Endodermal cell (in vitro differentiated cells): Measurements from ENCODE around the gene EXO5. TPM values are rescaled to one million over a fixed set of nuclear protein-coding genes. Genes with fewer than 3 reads are reported as not detected.

ENCODE experiments used
- DNase-seq: peaks from one replicate; pipeline ENCODE4 v3.0.0-alpha.2; 2017
- H3K27ac ChIP-seq: 2 replicates; pipeline ENCODE4 v1.5.1; 2013; ENCODE audit warnings: mild to moderate bottlenecking, low read depth, low read length, moderate library complexity
- H3K27me3 ChIP-seq: 2 replicates; pipeline ENCODE4 v1.6.1; 2013; ENCODE audit warnings: mild to moderate bottlenecking, low read length, moderate library complexity; ENCODE audit not compliant: insufficient read depth, control insufficient read depth, poor library complexity, severe bottlenecking
- H3K36me3 ChIP-seq: 2 replicates; pipeline ENCODE4 v1.7.0; 2013; ENCODE audit warnings: mild to moderate bottlenecking, low read length, moderate library complexity; ENCODE audit not compliant: control insufficient read depth, insufficient read depth
- H3K4me1 ChIP-seq: one replicate; pipeline ENCODE4 v1.7.0; 2013; ENCODE audit warnings: low read length; ENCODE audit not compliant: control insufficient read depth, insufficient read depth
- H3K4me3 ChIP-seq: 2 replicates; pipeline ENCODE4 v1.5.1; 2013; ENCODE audit warnings: mild to moderate bottlenecking, low read length, moderate library complexity
- H3K9ac ChIP-seq: 2 replicates; pipeline ENCODE4 v1.6.1; 2013; ENCODE audit warnings: mild to moderate bottlenecking, low read length, moderate library complexity; ENCODE audit not compliant: poor library complexity, severe bottlenecking; ENCODE audit errors: extremely low read depth
- H3K9me3 ChIP-seq: 2 replicates; pipeline ENCODE4 v1.6.1; 2013; ENCODE audit warnings: mild to moderate bottlenecking, low read length, moderate library complexity; ENCODE audit not compliant: control insufficient read depth
- H3K27ac Mint-ChIP-seq: 2 replicates; pipeline ENCODE4 v1.8.0; 2020; ENCODE audit warnings: mixed read lengths
- H3K27me3 Mint-ChIP-seq: 2 replicates; pipeline ENCODE4 v1.8.0; 2021; ENCODE audit warnings: mild to moderate bottlenecking, mixed read lengths; ENCODE audit not compliant: insufficient read depth
- H3K36me3 Mint-ChIP-seq: 2 replicates; pipeline ENCODE4 v1.8.0; 2020; ENCODE audit warnings: low read depth, mixed read lengths
- H3K4me1 Mint-ChIP-seq: 2 replicates; pipeline ENCODE4 v1.8.0; 2020; ENCODE audit warnings: mixed read lengths
- H3K4me3 Mint-ChIP-seq: 2 replicates; pipeline ENCODE4 v1.8.0; 2020; ENCODE audit warnings: mild to moderate bottlenecking, moderate library complexity, mixed read lengths
- H3K9me3 Mint-ChIP-seq: 2 replicates; pipeline ENCODE4 v1.8.0; 2020; ENCODE audit warnings: mild to moderate bottlenecking, mixed read lengths
- CTCF ChIP-seq: fragments of 200-600 bp; sonication (generic); conservative IDR thresholded peaks from 2 replicates; pipeline ENCODE4 v1.5.0; 2021; ENCODE audit warnings: antibody characterized with exemption, mild to moderate bottlenecking
- WGBS, 2 experiments: methylation state at CpG; one replicate each; pipeline versions ENCODE4 v1.1.5 to v1.1.7; 2013; ENCODE audit warnings: missing lambda C conversion rate in 2 of 2, mixed read lengths in 1 of 2; ENCODE audit not compliant: insufficient coverage in 1 of 2, insufficient read length in 1 of 2; 5-methylcytosine and 5-hydroxymethylcytosine counted together
- total RNA-seq, 2 donors: library from RNA; stranded (reverse); fragmentation: NEBNext Ultra II Directional in 1 of 2; extraction: Animal tissue kit (Norgen Biotek cat#: 25700) in 1 of 2; gene quantifications; 2 replicates in 1 of 2; 3 replicates in 1 of 2; pipeline ENCODE4 v1.2.1, GENCODE V29; 2021

EXO5 gene
- total RNA-seq, 2 donors from 2014 or later: 8.6 to 13.3 TPM

DNA sequence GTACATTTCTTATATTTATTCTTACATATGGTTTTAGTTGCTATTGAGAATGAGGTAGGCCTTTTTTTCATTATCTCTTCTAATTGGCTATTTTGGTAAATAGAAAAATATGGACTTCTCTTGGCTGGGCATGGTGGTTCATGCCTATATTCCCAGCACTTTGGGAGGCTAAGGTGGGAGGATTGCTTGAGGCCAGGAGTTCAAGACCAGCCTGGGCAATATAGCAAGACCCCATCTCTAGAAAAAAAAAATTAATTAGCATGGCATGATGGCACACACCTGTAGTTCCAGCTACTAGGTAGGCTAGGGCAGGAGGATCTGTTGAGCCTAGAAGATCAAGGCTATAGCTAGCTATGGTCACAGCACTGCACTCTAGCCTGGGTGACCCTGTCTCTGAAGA, 26.0 kb downstream of the EXO5 start:
- peaks cover 25% of the 10 kb centered on the region for H3K36me3 Mint-ChIP-seq
- peaks cover 3% of the 10 kb centered on the region for H3K27me3 Mint-ChIP-seq
- no peak for DNase-seq
- H3K9me3 Mint-ChIP-seq: peaks cover 6% of the 10 kb centered on the region
- peaks cover 13% of the 10 kb centered on the region for H3K4me1 Mint-ChIP-seq
- H3K27ac Mint-ChIP-seq: no peak overlapping the region
- peaks cover 4% of the 10 kb centered on the region for H3K4me1 ChIP-seq
- no peak overlapping the region for H3K4me3 ChIP-seq
- TF ChIP-seq CTCF: no peak
- no peaks in the 10 kb centered on the region for H3K27me3 ChIP-seq
- H3K9ac ChIP-seq: no peak overlapping the region
- H3K9me3 ChIP-seq: peaks cover 5% of the 10 kb centered on the region
- no peak overlapping the region for H3K27ac ChIP-seq
- H3K4me3 Mint-ChIP-seq: no peak overlapping the region
- H3K36me3 ChIP-seq: no peaks in the 10 kb centered on the region

GRCh38 chr1:40535732-40536131, 27.2 kb downstream of the EXO5 start:
- H3K4me1 Mint-ChIP-seq: peaks cover 13% of the 10 kb centered on the region
- H3K9ac ChIP-seq: no peak overlapping the region
- H3K4me3 Mint-ChIP-seq: no peak overlapping the region
- H3K36me3 Mint-ChIP-seq: peaks cover 25% of the 10 kb centered on the region
- H3K27ac ChIP-seq: no peak overlapping the region
- H3K27me3 ChIP-seq: no peaks in the 10 kb centered on the region
- DNase-seq: no peak
- H3K4me3 ChIP-seq: no peak overlapping the region
- H3K27me3 Mint-ChIP-seq: no peaks in the 10 kb centered on the region
- peaks cover 6% of the 10 kb centered on the region for H3K9me3 Mint-ChIP-seq
- TF ChIP-seq CTCF: no peak
- 93% methylated on average over 2 of the region's 2 CpGs; no CpG with 5 or more reads in 1 of the 2 experiments for WGBS, 2 experiments
- H3K4me1 ChIP-seq: peaks cover 4% of the 10 kb centered on the region
- no peaks in the 10 kb centered on the region for H3K36me3 ChIP-seq
- peaks cover 5% of the 10 kb centered on the region for H3K9me3 ChIP-seq
- H3K27ac Mint-ChIP-seq: no peak overlapping the region

DNA sequence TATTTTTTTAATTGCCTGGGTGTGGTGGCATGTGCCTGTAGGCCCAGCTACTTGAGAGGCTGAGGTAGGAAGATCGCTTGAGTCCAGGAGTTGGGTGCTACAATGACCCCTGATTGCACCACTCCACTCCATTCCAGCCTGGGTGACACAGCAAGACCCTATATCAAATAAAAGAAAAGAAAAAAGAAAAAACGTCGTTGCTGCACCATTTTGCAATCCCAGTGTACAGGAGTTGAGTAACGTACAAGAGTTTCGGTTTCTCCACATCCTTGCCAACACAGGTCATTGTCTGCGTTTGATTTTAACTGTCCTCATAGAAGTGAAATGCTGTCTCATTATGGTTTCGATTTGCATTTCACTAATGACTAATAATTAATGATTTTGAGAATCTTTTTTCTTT, 30.8 kb downstream of the EXO5 start:
- H3K4me1 Mint-ChIP-seq: no peaks in the 10 kb centered on the region
- no peaks in the 10 kb centered on the region for H3K27me3 Mint-ChIP-seq
- no peak overlapping the region for H3K4me3 Mint-ChIP-seq
- peaks cover 9% of the 10 kb centered on the region for H3K9me3 Mint-ChIP-seq
- peaks cover 5% of the 10 kb centered on the region for H3K9me3 ChIP-seq
- TF ChIP-seq CTCF: no peak
- no peak overlapping the region for H3K27ac ChIP-seq
- H3K4me1 ChIP-seq: no peaks in the 10 kb centered on the region
- H3K27ac Mint-ChIP-seq: no peak overlapping the region
- DNase-seq: no peak
- H3K36me3 Mint-ChIP-seq: peaks cover 51% of the 10 kb centered on the region
- H3K9ac ChIP-seq: no peak overlapping the region
- H3K4me3 ChIP-seq: no peak overlapping the region
- 78 to 89% methylated on average over 3 to 7 of the region's 7 CpGs for WGBS, 2 experiments
- no peaks in the 10 kb centered on the region for H3K27me3 ChIP-seq
- H3K36me3 ChIP-seq: peaks cover 17% of the 10 kb centered on the region
